GM19452 (cell line): Measurements from ENCODE around the gene FUT2.

Source experiments
- ATAC-seq: cut with Tn5 transposase; IDR thresholded peaks from one replicate; pipeline ENCODE4 v1.9.1; 2021; ENCODE audit not compliant: unreplicated experiment

FUT2 gene

DNA sequence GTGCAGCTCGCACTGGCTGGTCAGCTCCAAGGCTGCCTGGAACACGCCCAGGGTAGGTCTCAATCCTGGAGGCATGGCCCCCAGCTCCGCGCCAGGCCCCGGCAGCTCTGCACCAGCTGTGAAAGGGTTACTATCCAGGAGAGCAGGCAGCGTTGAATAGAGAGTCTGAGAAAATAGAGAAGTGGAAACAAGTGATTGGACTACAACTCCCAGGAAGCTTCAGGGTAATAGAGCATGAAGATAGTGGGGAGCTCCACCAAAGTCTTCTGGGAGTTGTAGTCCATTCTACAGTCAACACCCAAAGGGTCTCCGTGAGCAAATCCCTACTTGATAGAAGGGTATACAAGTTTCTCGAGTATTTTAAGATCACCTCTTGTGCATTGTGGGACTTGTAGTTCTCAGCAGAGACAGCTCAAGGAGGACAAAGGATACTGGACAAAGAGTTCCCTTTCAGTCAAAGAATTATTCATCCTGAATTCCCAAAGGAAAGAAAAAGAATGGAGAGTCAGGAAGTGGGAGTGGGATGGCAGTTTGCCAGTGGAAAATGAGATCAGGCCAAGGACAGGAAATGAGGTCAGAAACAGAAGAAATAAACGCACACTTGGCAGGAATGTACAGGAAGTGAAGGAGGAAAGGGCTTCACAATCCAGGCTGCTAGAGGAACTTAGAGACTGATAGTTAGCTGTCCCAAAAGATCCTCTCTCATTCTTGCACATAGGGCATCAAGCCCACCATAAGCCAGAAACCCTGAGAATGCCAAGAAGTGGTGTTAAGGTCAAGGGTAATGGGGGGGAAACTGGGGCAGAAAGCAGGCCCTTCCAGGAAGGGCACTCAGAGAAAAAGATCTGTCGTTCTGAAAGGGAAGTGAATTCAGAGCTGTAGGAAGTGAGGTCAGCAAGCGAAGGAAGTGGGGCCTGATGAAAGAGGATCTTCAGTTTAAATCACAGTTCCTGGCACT lies 29.3 kb downstream of the FUT2 start:
- ATAC-seq = no peak

DNA sequence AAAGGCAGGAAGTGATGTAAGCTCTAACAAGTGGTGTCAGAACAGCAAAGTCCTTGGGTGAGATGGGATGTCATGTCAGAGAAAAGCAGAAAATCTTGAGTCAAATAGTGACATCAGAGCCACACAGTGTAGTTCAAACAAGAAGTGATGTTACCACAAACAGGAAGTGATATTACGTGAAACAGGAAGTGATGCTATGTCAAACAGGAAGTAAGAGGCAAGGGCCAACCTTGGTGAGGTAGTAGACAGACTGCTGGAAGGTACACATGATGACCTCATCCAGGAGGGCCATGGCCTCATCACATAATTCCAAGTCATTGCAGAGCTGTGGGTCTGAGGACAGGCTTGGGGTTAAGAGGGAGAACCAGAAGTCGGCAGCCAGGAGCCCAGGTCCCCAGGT lies 30.8 kb downstream of the FUT2 start:
- no peak for ATAC-seq

DNA sequence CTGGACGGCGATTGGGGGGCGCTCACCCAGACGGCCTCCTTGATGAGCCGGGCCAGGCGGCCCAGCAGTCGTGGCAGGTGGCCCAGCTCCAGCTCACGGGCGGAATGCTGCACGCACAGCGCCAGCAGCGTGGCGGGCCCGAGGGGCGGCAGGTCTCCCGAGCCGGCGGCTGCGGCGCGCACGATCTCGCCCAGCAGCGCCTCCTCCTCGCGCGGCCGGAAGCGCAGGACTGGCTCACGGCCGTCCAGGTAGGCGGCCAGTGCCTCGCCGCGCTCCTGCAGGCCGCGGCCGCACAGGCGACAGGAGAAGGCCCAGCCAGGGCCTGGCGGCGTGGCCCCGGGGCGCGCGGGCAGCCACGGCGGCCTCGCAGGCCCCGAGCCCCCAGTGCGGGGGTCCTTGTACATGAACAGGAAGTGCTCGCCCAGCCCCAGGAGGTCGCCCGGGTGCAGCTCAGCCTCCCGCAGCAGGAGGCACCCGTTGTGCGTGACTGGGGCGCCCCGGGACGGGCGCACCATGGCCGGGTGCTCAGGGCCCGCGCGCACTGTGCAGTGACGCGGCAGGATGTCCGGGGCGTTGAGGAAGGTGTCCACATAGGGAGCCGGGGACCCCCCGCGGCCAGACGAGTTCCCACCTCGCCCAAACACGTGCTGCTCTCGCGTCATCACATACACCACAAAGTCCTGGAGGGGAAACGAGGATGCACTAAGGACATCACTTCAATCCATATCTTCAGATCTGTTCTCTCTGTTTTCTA lies 33.3 kb downstream of the FUT2 start:
- ATAC-seq = no peak

DNA sequence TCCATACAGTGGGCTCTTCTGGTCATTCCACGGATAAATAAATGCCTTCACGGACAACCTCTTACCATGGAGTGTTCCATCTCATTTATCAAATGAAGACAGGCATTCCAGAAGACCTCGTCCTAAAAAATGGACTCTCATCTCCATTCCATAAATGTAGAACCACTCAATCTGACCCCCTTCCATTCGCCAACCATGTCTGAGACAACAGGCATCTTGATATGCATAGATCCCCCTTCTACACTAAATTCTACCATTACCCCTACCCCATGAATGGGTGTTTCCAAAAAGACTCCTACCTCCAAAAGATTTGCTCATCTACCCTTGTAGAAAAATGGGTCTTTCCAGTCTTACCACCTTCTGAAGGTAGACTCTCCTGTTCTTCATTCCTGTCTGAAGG lies 35.7 kb downstream of the FUT2 start:
- ATAC-seq = no peak

DNA sequence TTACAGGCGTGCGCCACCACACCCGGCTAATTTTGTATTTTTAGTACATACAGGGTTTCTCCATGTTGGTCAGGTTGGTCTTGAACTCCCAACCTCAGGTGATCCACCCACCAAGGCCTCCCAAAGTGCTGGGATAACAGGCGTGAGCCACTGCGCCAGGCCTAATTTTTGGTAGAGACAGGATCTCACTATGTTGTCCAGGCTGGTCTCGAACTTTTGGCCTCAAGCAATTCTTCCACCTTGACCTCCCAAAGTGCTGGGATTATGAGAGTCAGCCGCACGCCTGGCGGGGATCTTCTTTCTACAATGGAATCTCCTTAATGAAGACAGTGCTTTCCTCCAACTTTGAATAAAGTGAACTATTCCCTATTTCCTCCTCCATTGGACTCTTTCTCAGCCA lies 38.9 kb downstream of the FUT2 start:
- ATAC-seq = no peak

DNA sequence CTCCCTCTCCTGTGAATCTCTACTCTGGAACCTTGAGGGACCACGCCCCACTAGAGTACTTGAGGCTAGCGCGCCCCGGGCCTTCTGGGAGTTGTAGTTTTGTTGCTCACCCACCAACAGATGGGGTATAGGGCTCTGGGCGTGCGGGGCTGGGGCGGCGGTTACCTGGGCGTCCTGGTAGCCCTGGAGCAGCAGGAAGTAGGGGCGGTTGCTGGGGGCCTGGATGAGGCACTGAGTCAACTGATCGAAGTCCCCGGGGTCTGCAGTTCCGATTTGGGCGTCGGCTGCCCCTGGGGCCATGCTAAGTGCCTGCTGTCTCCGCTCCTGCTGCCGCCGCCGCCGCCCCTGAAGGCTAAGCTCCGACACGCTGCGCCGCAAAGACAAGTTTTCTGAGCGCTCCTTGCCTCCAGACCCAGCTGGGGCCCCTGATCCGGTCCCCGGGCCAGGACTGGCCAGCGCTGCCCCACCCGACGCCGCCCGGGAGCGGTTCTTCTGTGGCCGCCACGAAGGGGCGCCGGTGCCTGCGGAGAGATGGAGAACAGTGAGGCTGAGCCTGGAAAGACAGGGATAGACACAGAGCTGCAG lies 39.4 kb downstream of the FUT2 start:
- ATAC-seq = no peak

DNA sequence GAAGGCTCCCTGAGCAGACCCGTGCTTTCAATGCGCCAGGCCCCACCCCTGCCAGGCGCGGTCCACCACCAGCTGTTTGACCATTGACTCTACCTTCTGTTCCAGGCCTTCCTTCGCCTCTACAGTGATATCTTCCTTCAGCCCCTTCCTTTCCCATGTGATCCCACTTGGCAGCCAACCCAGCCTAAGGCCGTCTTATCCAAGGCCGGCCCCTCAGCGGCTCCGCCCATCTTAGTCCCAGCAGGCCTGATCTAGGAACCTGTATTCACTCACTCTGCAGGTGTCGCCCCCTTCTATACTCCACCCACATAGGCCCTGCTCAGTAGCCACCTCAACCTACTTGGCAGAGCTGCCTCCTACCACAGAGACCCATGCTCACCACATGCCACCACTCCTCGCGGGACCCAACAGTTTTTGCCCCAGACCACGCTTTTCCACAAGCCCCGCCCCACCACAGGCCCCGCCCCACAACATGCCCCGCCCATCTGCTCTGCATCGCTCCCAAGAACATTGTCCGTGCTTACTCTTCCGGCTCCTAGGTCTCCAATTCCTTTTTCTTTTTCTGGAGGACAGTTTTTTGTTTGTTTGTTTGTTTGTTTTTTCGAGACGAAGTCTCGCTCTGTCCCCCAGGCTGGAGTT lies 41.7 kb downstream of the FUT2 start:
- ATAC-seq = no peak

DNA sequence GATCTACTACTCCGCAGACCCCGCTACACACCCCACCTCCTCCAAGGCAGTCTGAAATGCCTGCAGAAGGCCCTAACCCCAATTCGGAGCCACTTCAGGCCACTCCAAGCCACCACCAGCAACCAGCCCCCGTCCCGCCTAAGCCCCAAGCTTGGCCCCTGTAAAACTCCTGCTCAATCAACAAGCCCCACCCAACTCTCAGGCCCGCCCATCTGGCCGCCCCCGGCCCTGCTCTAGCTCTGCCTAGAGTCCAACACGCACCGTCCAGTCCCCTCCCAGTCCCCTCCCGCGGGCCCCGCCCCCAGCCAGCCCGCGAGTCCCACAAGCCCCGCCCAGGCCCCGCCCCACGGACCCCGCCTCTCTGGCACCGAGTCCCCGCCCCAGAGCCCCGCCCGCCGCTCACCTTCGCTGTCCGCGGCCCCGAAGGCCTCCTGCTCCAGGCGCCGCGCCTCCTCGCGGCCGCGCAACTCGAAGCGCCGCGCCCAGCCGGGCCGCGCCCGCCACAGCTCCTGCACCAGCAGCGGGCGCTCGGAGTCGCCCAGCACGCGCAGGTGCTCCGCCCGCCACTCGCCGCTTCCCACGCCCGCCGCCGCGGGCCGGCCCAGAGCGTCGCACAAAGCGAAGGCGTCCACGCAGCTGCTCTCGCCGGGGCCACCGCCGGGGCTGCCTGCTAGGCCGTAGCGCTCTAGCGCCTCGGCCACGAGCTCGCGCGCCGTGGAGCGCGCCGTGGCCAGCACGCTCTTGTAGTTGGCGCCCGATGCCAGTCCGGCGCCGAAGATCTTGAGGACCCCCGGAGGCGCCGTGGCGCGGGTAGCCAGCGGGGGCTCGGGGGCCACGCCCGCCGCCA lies 43.0 kb downstream of the FUT2 start:
- ATAC-seq = peak; percentile 82

DNA sequence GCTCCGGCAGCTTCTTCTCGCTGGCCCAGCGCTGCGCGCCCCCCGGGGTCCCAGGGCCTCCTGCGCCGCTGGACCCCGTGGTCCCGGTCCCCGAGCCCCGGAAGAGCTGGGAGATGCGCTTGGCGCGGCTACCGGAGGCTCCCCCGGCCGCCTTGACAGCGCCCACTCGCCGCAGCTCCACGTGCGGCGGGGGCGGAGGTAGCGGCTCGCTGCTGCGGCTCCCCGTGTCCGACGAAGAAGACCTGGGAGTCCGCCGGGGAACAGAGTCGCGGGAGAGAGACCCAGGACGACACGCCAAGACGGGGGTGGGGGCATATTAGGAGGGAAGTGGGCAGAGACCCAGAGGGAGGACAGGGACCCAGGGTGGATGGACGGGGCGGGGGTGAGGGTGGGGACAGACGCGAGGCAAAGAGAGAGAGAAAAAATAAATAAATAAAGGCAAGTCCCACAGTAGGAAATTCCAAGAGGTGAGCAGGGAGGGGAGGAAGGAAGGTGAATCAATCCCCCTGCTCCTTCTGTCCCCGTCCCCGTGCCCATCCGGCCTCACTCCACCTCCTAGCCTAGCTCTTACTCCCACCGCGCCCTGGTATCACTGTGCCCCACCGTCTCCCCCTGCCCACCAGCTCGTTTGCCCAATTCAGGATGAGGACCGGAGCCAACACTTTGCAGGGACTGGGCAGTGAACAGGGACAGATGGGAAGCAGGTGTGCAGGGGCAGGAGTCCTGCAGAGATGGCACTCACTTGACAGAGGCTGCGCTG lies 43.8 kb downstream of the FUT2 start:
- no peak for ATAC-seq

DNA sequence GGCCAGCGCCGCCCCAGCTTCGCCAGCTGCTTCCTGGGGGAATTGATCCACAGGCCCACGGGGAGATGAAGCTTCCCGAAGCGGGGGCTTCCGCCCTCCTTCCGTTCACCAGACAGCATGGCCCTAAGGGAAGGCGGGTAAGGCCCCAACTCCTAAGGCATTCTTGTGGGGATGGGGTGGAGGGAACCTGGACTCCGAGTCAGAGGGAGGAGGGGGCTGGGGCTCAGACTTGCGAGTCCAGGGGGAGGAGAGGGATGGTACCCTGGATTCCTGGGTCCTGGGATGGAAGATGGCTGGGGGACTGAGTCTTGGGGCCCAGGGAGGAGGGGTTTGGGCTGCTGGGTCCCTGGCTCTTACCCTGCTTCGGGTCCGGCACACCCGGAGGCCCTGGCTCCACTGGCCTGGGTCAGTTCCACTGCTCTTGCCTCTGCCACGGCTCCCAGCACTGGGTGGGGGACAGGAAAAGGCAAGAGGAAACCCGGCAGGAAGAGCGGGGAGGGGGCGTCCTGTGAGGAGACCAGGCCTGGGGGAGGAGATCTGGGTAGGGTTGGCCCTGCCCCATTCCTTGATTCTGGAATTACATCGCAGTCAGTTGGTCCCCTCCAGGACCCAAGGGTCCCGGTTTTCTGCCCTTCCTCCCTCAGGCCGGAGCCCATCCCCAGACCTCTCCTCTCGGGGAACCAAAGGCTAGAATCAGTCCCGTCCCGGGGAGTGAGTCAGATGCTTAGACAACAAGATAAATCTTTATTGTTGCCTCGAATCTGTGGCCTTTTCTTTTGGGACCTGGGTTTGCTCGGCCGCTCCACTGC lies 44.6 kb downstream of the FUT2 start, which contains the start of gene RASIP1:
Gene RASIP1 (minus strand): TSS at position 447 of the 809 bp plus-strand sequence. CDS start 328 bp downstream, at position 119.
- no peak for ATAC-seq

DNA sequence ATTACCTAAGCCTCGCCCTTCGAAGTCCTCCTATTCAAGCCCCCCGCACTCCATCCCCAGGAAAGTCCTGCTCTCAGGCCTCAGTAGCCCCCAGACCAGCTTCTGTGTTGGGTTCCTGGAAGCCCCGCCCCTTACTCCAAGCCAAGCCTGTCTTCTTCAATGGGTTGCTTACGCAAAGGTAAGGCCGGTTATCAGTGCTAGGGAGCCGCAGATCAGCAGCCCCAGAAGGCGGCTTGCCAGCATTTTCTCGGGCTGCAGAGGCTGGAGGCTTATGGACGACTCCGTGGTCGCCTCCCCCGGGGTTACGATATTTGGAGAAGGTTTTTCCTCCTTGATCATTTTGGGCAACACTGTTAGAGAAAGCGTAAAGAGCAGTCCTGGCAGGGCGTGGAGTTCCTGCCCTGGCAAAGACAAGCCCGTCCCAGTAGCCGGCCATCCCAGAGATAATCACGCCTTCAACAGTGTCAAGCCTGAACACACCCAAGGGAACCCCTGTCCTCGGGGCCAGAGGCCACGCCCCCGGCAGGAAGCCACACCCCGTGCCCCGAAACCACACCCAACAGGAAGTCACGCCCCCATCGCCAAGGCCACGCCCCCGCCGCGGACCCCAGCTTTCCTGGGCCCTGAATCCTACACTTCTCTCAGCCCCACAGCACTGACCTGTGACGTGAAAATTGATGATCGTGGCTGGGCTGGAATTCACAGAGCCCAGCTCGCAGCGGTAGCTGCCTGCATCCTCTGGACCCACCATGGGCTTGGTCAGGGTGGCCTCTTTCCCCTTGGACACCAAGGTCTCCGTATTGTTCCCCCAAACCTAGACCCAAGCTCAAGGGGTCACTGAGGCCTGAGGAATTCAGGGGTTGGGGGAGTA lies 45.6 kb downstream of the FUT2 start:
- no peak for ATAC-seq

DNA sequence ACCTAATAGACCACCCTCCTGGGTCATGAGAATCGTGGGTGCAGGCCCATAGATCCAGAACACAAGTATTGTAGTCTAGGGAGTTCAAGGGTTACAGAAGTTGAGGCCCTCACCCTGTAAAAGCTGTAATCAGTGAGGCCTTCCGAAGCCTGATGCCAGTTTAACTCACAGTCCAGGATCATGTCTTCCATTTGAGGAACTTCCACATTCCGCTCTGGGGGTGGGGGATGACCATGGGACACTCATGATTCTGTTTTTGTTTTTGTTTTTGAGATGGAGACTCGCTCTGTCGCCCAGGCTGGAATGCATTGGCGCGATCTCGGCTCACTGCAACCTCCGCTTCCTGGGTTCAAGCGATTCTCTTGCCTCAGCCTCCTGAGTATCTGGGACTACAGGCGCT lies 46.3 kb downstream of the FUT2 start:
- no peak for ATAC-seq

DNA sequence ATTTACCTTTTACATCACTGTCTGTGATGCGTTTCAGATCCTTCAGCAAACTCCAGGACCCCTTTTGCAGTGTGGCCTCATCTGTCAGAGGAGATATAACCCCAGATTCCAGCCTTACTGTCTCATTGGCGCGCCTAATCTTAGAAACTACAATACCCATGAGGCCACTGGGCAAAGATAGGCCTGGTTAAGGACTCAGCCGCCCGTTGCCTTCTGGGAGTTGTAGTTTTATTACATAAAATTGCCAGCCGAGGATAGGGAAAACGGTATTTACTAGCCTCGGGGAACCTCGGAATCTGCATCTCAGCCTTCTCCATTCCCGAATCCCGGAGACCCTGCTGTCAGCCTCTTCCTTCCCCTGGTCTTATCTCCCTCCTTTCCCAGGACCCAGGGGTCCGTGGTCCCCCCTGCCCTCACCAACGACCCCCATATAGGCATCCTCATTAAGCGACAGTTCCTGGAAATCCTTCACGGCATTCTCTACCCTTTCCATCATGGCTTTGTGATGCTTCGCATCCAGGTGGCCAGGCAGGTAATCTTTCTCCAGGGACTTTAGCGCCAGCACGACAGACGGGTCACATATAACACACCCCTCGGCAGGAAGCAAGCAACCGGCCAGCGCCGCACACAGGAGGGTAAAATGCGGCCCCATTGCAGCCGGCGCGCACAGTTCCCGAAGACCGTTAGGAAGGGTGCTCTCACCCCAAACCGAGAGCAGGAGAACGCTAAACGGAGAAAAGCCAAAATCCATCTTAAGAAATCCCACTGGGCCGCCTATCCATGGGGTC lies 49.6 kb downstream of the FUT2 start:
- no peak for ATAC-seq

DNA sequence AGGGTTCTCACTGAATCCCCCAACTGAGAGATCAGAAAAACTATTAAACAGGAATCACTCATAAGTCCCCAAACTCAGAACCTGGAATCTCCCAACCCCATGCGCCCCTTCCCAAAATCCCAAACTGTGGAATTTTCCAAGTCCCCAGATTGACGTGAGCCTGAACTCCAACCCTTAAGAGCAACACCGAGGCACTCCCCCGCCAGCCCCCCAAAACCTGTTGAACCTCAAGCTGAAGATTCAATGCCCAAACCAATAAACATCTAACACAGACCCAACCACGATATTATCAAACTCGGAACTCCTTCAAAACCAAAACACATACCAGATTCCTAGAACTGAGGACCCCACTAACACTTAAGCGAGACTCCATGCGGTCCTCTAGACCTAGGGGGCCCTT lies 50.3 kb downstream of the FUT2 start:
- ATAC-seq = no peak

DNA sequence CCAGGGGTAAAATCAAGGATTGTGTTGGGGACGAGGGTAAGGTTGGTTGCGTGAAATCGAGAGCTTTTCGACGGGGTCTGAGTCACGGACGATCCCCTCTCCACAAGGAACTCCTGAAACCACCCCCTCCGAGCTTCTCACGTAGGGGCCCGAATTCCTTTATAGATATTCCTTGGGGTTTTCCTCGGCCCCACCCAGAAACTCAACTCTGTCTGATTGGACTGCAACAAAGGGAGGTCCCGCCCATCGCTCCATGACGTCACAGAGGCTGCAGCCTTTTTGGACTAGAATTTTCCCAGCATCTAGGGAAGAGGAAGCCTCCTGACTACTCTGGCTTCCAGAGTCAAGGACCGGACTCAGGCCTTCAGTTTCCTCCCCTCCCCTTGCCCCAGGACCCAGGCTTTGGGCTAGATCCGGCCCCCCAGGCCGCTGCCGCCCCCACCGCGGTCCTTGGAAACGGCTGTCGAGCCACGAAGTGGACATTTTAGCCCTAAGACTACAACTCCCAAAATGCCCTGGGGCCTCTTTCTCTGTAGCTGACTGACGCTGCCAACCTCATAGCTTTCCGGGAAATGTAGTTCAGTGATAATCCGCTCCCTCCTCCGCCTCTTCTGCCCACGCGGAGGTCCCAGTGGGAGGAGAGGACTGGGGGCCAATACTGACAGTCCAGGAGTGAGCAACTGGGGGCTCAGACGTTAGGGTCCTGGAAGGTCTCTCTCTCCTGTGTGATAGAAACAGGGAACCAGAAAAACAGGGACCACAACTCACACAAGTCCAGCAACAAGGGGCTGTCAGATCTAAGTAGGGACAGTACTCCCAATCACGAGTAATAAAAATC lies 51.2 kb downstream of the FUT2 start, which contains the start of gene IZUMO1:
Gene IZUMO1 (minus strand): TSS at position 172 of the 838 bp plus-strand sequence. CDS start 1,050 bp downstream, outside the sequence.
- ATAC-seq = no peak
